ENCODE measurements around the gene PPID.
"Not testable (repeated sequence)": the region's sequence is repeated elsewhere in the genome, so short reads cannot be mapped to it uniquely, and the experiment has no call there.

The PPID gene

GRCh38 chr4:158715802-158716201, 7.4 kb downstream of the PPID start:
- no peak for TF ChIP-seq CTCF (IDR thresholded peaks at IDR 0.05; ENCODE audit: control insufficient read depth, extremely low read depth, insufficient read depth)
- no peak overlapping the region for H3K4me3 ChIP-seq (ENCODE audit: low read depth, low read length)
- no peak for DNase-seq (ENCODE audit: low read depth)

- H3K4me3 ChIP-seq (ENCODE audit: low read depth, low read length) = no peak overlapping the region
- no peak for TF ChIP-seq CTCF (IDR thresholded peaks at IDR 0.05; ENCODE audit: control insufficient read depth, extremely low read depth, insufficient read depth)
- no peak for DNase-seq (ENCODE audit: low read depth)
Measured at GRCh38 chr4:158714937-158715336, 8.3 kb downstream of the PPID start.

GRCh38 chr4:158712622-158713021, 10.6 kb downstream of the PPID start:
- not testable (repeated sequence) for DNase-seq (ENCODE audit: low read depth); H3K4me3 ChIP-seq (ENCODE audit: low read depth, low read length)

- DNase-seq (ENCODE audit: low read depth) = no peak
- no peak overlapping the region for H3K4me3 ChIP-seq (ENCODE audit: low read depth, low read length)
- TF ChIP-seq CTCF (IDR thresholded peaks at IDR 0.05; ENCODE audit: control insufficient read depth, extremely low read depth, insufficient read depth) = peak; percentile 56
Measured at GRCh38 chr4:158710814-158711213, 12.4 kb downstream of the PPID start.

GRCh38 chr4:158704274-158704673, 18.9 kb downstream of the PPID start:
- no peak for DNase-seq (ENCODE audit: low read depth)
- no peak overlapping the region for H3K4me3 ChIP-seq (ENCODE audit: low read depth, low read length)
- no peak for TF ChIP-seq CTCF (IDR thresholded peaks at IDR 0.05; ENCODE audit: control insufficient read depth, extremely low read depth, insufficient read depth)

GRCh38 chr4:158688813-158689212, 34.4 kb downstream of the PPID start:
- no peak for DNase-seq (ENCODE audit: low read depth)
- H3K4me3 ChIP-seq (ENCODE audit: low read depth, low read length) = no peak overlapping the region
- TF ChIP-seq CTCF (IDR thresholded peaks at IDR 0.05; ENCODE audit: control insufficient read depth, extremely low read depth, insufficient read depth) = no peak

GRCh38 chr4:158682066-158682465, 41.1 kb downstream of the PPID start:
- H3K4me3 ChIP-seq (ENCODE audit: low read depth, low read length) = no peak overlapping the region
- no peak for TF ChIP-seq CTCF (IDR thresholded peaks at IDR 0.05; ENCODE audit: control insufficient read depth, extremely low read depth, insufficient read depth)
- DNase-seq (ENCODE audit: low read depth) = no peak

Data from LNCaP clone FGC (cell line).